ENCODE measurements around the gene PKDREJ.

GRCh38 chr22:46263216-46263590 lies at the start of gene PKDREJ:
- TF ChIP-seq CTCF (conservative IDR thresholded peaks at IDR 0.05) = no peak
- no peak for TF ChIP-seq ZFX (IDR thresholded peaks at IDR 0.05)
